GM23248 (cell line): ENCODE measurements around the gene DLEU7.

Experiments
- EZH2 ChIP-seq: fragments of 200-600 bp; sonication (generic); IDR thresholded peaks from 2 replicates; pipeline ENCODE4 v1.6.1; 2018; ENCODE audit warnings: antibody characterized with exemption, mild to moderate bottlenecking; ENCODE audit not compliant: insufficient read depth, poor library complexity, severe bottlenecking
- EZH2phosphoT487 ChIP-seq: fragments of 200-600 bp; sonication (generic); IDR thresholded peaks from 2 replicates; pipeline ENCODE4 v1.6.1; 2018; ENCODE audit warnings: antibody characterized with exemption, moderate library complexity, mild to moderate bottlenecking, low read depth; ENCODE audit not compliant: insufficient read depth

GRCh38 chr13:50810468-50810867 is 33.0 kb downstream of the DLEU7 start:
- TF ChIP-seq EZH2 (no peak), EZH2phosphoT487 (no peak)
